Fibroblast of the conjunctiva (primary cell): ENCODE measurements around the gene LYSMD3.

Experiments
- DNase-seq: peaks from one replicate; pipeline ENCODE4 v3.0.0-alpha.2; 2010; ENCODE audit warnings: low read depth

Gene LYSMD3

GRCh38 chr5:90547072-90547536, 17.7 kb upstream of the LYSMD3 start:
- no peak for DNase-seq

DNA sequence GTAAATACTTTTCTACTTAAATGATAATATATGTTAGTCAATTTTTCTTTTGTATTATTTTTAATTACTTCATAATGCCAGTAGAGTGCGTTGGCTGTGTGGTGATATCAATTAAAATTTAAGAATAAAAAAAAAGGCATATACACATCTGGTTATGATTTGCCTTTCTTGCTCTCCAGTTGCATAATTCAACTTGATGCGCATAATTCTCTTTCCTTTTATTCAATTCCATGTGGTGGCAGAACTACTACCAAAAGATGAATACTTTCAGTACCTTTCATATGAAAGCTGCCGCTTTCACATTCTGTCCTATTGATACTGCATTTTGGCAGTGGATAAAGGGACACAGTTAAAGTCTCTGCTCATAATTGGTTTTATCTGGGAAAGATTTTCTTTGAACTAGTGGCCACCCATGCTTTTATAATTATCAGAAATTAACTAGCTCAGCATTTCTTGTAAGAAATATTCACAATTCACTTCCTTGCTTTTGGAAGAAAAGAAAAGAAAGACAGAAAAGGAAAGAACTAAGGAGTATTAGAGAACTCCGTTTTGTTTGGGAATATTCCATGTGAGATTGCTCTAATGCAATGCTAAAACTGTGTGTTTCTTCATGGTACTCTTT, 16.9 kb upstream of the LYSMD3 start:
- peak; percentile 22 for DNase-seq

GRCh38 chr5:90545511-90545910, 16.1 kb upstream of the LYSMD3 start:
- no peak for DNase-seq

- DNase-seq: no peak
Observed at GRCh38 chr5:90542827-90543519, 13.6 kb upstream of the LYSMD3 start.

- no peak for DNase-seq
Observed at GRCh38 chr5:90534922-90535321, 5.5 kb upstream of the LYSMD3 start.

GRCh38 chr5:90533794-90534193, 4.4 kb upstream of the LYSMD3 start:
- no peak for DNase-seq

- no peak for DNase-seq
Observed at GRCh38 chr5:90530736-90531487, 1.5 kb upstream of the LYSMD3 start.

DNA sequence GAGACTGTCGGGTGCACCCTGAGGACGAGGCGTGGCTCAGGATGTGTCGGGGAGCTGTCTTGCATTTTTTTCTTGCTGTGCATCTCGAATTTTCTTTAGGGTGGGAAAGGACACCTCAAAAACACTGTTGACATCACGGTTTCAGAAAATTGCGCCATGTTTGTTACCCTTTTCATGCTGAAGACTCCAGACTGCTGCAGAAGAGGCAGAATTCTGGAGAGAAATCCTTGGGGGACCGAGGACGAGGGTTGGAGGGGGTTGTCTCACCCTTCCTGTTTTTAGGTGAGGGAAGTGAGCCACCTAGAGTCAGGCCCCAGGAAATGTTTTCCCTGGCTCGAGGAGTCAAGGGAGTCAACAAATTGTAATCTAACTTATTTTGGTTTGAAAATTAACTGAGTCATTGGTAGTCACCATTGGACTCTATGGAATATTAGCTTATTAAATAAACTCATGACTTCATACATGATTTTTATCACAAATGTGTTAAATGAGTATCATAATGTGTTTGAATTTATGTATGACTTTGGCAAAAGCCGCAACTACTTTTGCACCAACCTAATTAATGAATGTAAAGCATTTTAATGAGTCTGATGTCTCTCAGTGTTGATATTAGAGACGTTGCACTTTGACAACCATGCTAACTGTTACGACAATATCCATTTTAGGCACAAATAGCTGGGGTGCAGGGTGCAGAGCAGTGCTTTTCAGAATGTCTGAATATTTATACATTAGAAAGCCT, 724 bp upstream of the LYSMD3 start:
- peak; percentile 67 for DNase-seq

DNA sequence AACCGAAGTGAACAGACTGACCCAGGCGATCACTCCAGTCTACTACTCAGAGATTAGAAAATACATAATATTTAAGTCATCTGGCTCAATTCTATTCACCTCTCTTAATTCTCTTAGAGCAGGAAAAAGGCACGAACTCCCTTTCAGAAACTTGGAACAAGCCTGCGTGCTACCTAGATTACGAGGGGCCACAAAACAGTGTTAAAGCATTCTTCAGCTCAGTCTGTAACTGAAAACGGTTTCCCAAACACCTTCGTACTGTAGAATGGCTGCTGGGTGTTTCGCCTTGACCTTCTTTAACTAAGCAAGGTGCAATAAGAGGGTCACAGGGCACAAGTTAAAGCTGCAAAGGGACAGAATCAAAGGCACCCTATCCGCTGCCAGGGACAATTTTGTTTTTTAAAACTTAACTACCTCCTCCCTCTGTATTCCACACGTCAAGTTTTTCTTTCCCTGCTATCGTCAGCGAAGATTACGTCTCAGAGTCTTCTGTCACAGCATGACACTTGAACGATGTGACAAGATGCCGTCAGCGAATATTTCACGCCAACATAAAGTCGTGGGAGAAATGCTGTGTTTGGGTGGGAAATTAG, 687 bp downstream of the LYSMD3 start:
- DNase-seq: no peak

DNA sequence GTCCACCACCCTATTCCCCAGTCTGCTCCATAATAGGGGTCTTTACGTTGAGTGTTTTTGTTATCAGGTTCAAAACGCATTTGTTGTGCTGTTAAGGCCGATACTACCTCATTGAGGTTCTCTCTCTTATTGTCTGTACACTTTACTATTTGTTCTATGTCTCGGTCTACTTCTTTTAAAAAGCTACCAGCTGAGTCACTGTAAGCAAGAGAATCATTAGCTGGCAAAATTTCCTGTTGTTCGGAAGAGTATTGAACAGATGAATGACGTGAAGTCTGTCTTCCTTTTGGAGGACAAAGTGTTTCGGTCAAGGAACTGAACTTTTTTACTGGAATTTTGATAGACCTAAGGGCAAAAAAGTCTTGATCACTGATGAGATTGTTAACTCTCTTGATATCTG, 10.3 kb downstream of the LYSMD3 start:
- no peak for DNase-seq

DNA sequence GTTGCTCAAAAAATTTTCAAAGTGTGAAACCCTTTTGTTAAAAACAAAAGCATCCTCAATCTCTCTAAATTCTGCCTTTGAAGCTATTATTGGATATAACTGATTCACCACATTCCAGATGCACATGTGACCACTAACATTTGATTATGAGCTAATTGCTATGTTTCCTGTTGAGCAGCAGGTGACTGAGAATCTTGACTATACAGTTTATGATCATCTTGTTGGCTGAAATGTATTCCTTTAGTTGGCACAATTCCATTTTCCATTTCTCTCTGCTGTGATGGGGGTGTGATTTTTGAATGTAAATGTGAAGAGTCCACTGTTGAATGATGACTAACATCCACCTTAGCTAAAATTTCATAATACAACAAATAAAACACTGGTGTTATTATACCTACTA, 10.7 kb downstream of the LYSMD3 start:
- no peak for DNase-seq

GRCh38 chr5:90514520-90514919, 14.9 kb downstream of the LYSMD3 start:
- DNase-seq: no peak

DNA sequence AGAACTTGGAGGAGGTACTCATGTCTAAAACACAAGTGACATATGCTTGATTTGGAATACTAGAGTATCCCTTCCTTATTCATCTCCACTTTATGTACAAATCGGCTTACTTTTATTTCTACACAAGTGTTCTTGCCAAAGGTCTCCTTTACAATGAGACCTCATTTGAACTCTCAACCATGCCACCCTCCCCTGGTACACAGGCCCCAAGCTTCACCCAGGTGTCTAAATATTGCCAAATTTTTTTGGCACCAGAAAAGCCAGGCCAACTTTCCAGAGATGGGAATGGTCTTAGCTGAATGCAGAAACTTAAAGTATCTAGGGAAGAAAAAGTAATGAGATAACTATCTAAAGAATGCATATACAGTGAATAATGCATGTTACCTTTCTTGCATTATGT, 18.9 kb downstream of the LYSMD3 start:
- no peak for DNase-seq

- DNase-seq: no peak
Observed at GRCh38 chr5:90506221-90506620, 23.2 kb downstream of the LYSMD3 start.

DNA sequence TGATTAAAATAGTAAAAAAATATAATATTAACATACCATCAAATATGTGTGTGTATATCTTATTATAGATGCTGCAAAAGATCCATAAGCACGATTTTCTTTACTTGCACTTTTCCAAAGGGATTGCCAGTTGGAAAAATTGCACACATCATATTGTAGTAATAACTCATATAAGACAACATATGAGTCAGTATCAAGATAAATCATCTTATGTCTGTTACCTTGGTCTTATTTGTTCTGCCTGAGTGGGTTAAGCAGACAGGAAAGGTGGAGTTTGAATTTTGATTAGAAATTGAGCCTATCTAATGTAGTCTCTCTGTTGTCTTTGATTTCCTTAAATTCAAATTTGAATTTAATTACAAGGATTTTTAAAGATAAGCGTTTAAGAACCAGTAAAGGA, 24.6 kb downstream of the LYSMD3 start:
- DNase-seq: no peak

DNA sequence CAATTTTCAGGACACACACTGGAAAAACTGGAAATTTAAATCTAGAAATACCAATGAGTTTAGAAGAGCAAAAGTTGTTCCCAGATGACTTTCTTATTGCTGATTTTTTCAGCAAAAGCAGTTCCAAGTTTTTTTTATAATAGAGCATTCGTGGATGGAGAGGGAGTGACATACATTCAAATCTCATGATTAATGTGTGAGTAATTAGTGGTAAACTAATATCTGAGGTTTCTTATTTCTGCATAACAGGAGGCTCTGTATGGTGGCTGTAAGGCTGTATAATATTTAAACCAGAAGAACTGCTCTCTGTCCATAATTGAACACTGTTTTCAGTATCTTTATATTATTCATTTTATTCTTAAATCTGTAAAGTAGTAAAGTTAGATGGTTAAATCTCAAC, 25.8 kb downstream of the LYSMD3 start:
- no peak for DNase-seq

DNA sequence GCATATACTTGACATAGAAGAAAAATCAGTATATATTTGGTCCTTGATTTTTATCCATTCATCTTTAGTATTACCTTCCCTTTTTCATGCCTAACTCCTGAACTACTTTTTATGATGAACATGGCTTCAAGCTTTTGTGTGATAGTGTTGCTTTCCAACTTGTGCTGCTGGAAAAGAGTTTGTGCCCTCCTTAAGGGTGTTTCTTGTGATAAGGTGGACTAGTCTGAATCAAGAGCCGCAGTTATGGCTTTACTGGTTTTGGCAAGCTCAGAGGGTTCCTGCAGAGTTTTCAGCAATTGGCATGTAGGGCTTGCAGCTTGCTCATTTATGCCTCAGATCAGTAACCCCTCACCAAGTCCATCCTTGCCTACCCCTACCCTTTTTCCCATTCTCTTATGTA, 34.2 kb downstream of the LYSMD3 start:
- no peak for DNase-seq

- no peak for DNase-seq
Observed at GRCh38 chr5:90494043-90494442, 35.3 kb downstream of the LYSMD3 start.

DNA sequence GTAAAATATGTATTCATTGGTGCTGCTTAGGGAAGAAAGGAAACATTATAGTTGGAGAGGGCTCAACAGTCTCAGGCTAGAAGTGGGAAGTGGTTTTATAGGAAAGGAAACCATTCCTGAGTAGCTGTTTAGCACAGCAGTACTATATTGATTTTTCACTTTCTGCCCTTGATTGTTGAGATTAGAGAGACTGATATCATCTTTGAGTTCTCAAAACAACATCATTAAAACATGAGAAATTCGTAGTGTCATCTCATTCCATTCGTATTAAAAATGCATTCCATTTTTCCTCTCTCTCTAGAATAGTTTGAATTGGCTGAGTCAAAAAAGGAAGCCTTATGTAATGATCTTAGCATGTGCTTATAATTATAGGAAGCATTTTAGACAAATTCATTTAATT, 40.6 kb downstream of the LYSMD3 start:
- DNase-seq: no peak

GRCh38 chr5:90484540-90484939, 44.8 kb downstream of the LYSMD3 start:
- DNase-seq: no peak

DNA sequence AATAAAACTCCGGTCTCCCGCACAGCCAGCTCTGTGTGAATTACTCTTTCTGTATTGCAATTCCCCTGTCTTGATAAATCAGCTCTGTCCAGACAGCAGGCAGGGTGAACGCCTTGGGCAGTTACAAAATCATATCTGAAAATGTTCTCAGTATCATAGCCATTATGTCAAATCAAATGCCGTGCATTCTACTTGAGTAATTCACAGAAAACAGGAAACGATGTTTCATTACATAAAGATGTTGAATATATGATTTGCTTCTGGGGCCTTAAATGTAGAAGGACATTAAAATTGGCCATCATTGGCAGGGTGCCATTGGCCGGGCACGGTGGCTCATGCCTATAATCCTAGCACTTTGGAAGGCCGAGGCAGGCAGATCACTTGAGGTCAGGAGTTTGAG, 46.2 kb downstream of the LYSMD3 start:
- DNase-seq: no peak

DNA sequence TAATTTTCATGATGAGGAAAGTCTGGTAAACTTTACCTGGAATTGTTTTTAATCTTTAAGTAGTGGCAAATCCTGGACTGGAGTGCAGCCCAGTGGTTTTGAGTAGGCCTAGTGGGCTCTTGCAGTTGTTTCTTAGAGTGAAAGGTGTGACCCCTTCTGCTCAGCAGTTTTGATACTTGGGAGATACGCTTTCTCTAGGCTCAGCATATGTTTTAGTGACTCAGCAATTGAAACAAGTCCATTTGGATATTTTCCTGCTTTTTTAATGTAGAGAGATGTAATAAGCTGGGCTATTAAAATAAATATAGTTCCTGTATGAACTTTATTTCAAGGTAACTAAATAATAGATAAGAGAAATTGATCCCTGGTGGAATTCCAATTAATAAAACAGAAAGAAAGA, 48.7 kb downstream of the LYSMD3 start:
- no peak for DNase-seq
